Right lobe of liver (tissue), 6 donors: ENCODE data around the gene GJA4. TPM values are rescaled to one million over a fixed set of nuclear protein-coding genes. Genes with fewer than 3 reads are reported as not detected.

Experiments used
- ATAC-seq, 4 donors: fragments of 200-7000 bp; cut with Tn5 transposase; one replicate each; pipeline ENCODE4 v1.9.1; 2020; ENCODE audit warnings: mild to moderate bottlenecking in 4 of 4, moderate library complexity in 4 of 4
- DNase-seq, 3 donors: peaks; one replicate each; pipeline ENCODE4 v3.0.0-alpha.2; 2020
- H3K27ac ChIP-seq, 3 donors: fragments of 200-600 bp; one replicate each; pipeline ENCODE4 v1.8.0; 2022
- H3K27me3 ChIP-seq, 2 donors: fragments of 200-600 bp; one replicate each; pipeline ENCODE4 v1.8.0; 2022
- H3K36me3 ChIP-seq, 4 donors: fragments of 200-600 bp; sonication (generic) in 1 of 4; one replicate each; pipeline versions ENCODE4 v1.5.1 to v1.8.0; 2017 to 2022; ENCODE audit warnings: control low read depth in 1 of 4
- H3K4me1 ChIP-seq, 4 donors: fragments of 200-600 bp; sonication (generic) in 1 of 4; one replicate each; pipeline versions ENCODE4 v1.5.1 to v1.8.0; 2017 to 2022; ENCODE audit warnings: control low read depth in 1 of 4
- H3K4me3 ChIP-seq, 3 donors: fragments of 200-600 bp; one replicate each; pipeline ENCODE4 v1.8.0; 2022
- H3K9me3 ChIP-seq, 4 donors: fragments of 200-600 bp; sonication (generic) in 1 of 4; one replicate each; pipeline versions ENCODE4 v1.5.1 to v1.8.0; 2017 to 2022; ENCODE audit warnings: control low read depth in 1 of 4
- CTCF ChIP-seq, 4 donors: fragments of 200-600 bp in 3 of 4; fragments of 450-650 bp in 1 of 4; IDR thresholded peaks; one replicate each; pipeline versions ENCODE4 v1.5.1 to v1.8.0; 2016 to 2022; ENCODE audit warnings: antibody characterized with exemption in 4 of 4, mild to moderate bottlenecking in 2 of 4
- POLR2A ChIP-seq: fragments of 450-650 bp; IDR thresholded peaks from one replicate; pipeline ENCODE4 v1.6.1; 2017; ENCODE audit warnings: antibody characterized with exemption, mild to moderate bottlenecking
- whole genome bisulfite sequencing: methylation state at CpG from one replicate; pipeline ENCODE4 v1.1.6; 2018; ENCODE audit warnings: low coverage, low lambda C conversion rate; ENCODE audit not compliant: insufficient coverage; ENCODE audit errors: missing lambda C conversion rate; 5-methylcytosine and 5-hydroxymethylcytosine counted together
- intact Hi-C, 2 donors: fragments of 100-400 bp; cut with DNase I; formaldehyde crosslinking; loops; one replicate each; pipeline versions ENCODE4 v1.11.2 to v1.14.1; 2022
- total RNA-seq, 6 experiments: library from RNA; depleted of rRNA in 2 of 6; stranded (reverse); fragments of >200 nt in 2 of 6; fragmentation: NEBNext Ultra II Directional in 3 of 6; extraction: Animal tissue kit (Norgen Biotek cat#: 25700) in 3 of 6; gene quantifications; one replicate each; pipeline versions ENCODE4 v1.1.0 to v1.2.4, GENCODE V29; 2016 to 2023
- donor health status: DM: no; HTN: yes; CAD: no.
- donor health status: DM: no; HTN: no; CAD: no.
- donor health status: DM: no; HTN: no; CAD: no.
- donor health status: DM: no; HTN: yes; CAD: no.
- donor health status: DM: no; HTN: yes; CAD: no.

GJA4 gene
- total RNA-seq, 6 experiments from 2014 or later: 4.3 to 21.8 (median 7.6) TPM

- H3K4me3 ChIP-seq: no peak overlapping the region
- DNase-seq (no peak), ATAC-seq (no peak)
- TF ChIP-seq POLR2A (no peak), CTCF (IDR thresholded peaks at IDR 0.05) (no peak)
- WGBS: 82% methylated on average over 5 of the region's 6 CpGs
- peaks cover 0 to 4% (median 0%) of the 10 kb centered on the region in 4 donors for H3K36me3 ChIP-seq
- no peaks in the 10 kb centered on the region for H3K4me1 ChIP-seq
- H3K27me3 ChIP-seq: no peaks in the 10 kb centered on the region
- H3K9me3 ChIP-seq: no peaks in the 10 kb centered on the region
- intact Hi-C loops: no loop called here
- H3K27ac ChIP-seq: no peak overlapping the region
These were observed 4.2 kb downstream of the GJA4 start for GRCh38 chr1:34796990-34797389.

GRCh38 chr1:34800214-34800613, 7.4 kb downstream of the GJA4 start:
- peak in 1 of 4 donors; percentile 24 for ATAC-seq
- no peaks in the 10 kb centered on the region for H3K4me1 ChIP-seq
- no peak for TF ChIP-seq CTCF (IDR thresholded peaks at IDR 0.05)
- no peak for TF ChIP-seq POLR2A
- no peaks in the 10 kb centered on the region for H3K36me3 ChIP-seq
- intact Hi-C loops: no loop called here
- H3K9me3 ChIP-seq: no peaks in the 10 kb centered on the region
- no peak for DNase-seq
- WGBS: 64% methylated on average over 1 of the region's 6 CpGs
- H3K27ac ChIP-seq: no peak overlapping the region
- no peak overlapping the region for H3K4me3 ChIP-seq
- H3K27me3 ChIP-seq: no peaks in the 10 kb centered on the region

GRCh38 chr1:34803770-34804169, 11.0 kb downstream of the GJA4 start:
- TF ChIP-seq CTCF (IDR thresholded peaks at IDR 0.05): no peak
- Histone ChIP-seq H3K27me3 (no peaks in the 10 kb centered on the region), H3K9me3 (no peaks in the 10 kb centered on the region), H3K4me3 (no peak overlapping the region), H3K27ac (no peak overlapping the region), H3K36me3 (no peaks in the 10 kb centered on the region), H3K4me1 (no peaks in the 10 kb centered on the region)
- intact Hi-C loops: no loop called here
- ATAC-seq (no peak), DNase-seq (no peak)
- 100% methylated on average over 3 of the region's 3 CpGs for WGBS

- TF ChIP-seq POLR2A (no peak), CTCF (IDR thresholded peaks at IDR 0.05) (no peak)
- DNase-seq (no peak), ATAC-seq (no peak)
- no peak overlapping the region for H3K4me3 ChIP-seq
- no peaks in the 10 kb centered on the region for H3K27me3 ChIP-seq
- intact Hi-C loops: no loop called here
- H3K9me3 ChIP-seq: no peaks in the 10 kb centered on the region
- H3K36me3 ChIP-seq: no peaks in the 10 kb centered on the region
- no peaks in the 10 kb centered on the region for H3K4me1 ChIP-seq
- H3K27ac ChIP-seq: no peak overlapping the region
- WGBS: 74% methylated on average over 3 of the region's 3 CpGs
These were observed 13.6 kb downstream of the GJA4 start for GRCh38 chr1:34806396-34806795.
